Prostate gland (tissue), 2 donors: ENCODE measurements around the gene PRKD2. TPM values are rescaled to one million over a fixed set of nuclear protein-coding genes. Genes with fewer than 3 reads are reported as not detected.

ENCODE experiments used
- DNase-seq: peaks from one replicate; pipeline ENCODE4 v3.0.0-alpha.2; 2019; ENCODE audit warnings: low spot score
- H3K27ac ChIP-seq, 2 donors: fragments of 200-600 bp; sonication (generic); 2 replicates each; pipeline ENCODE4 v1.5.1; 2017 to 2019
- H3K27me3 ChIP-seq: fragments of 200-600 bp; sonication (generic); replicated peaks from 2 replicates; pipeline ENCODE4 v1.5.1; 2019; ENCODE audit not compliant: insufficient read depth
- H3K36me3 ChIP-seq, 2 donors: fragments of 200-600 bp; sonication (generic); 1 replicate in 1 of 2; 2 replicates in 1 of 2; pipeline versions ENCODE4 v1.5.1 to v1.8.1; 2017 to 2019
- H3K4me1 ChIP-seq: fragments of 200-600 bp; sonication (generic); replicated peaks from 2 replicates; pipeline ENCODE4 v1.5.1; 2019
- H3K4me3 ChIP-seq, 2 donors: fragments of 200-600 bp; sonication (generic); 2 replicates each; pipeline ENCODE4 v1.5.1; 2017 to 2019
- H3K9me3 ChIP-seq: fragments of 200-600 bp; sonication (generic); 2 replicates; pipeline ENCODE4 v1.5.1; 2017
- POLR2A ChIP-seq: fragments of 450-650 bp; IDR thresholded peaks from one replicate; pipeline ENCODE4 v1.6.1; 2016; ENCODE audit warnings: antibody characterized with exemption, mild to moderate bottlenecking
- POLR2AphosphoS5 ChIP-seq: sonication (generic); formaldehyde crosslinking; IDR thresholded peaks from one replicate; pipeline ENCODE4 v1.6.1; 2017; ENCODE audit warnings: antibody characterized with exemption
- WGBS: methylation state at CpG from one replicate; pipeline ENCODE4 v1.1.5; 2018; 5-methylcytosine and 5-hydroxymethylcytosine counted together
- intact Hi-C: fragments of 100-400 bp; cut with DNase I; formaldehyde crosslinking; loops from one replicate; pipeline ENCODE4 v1.14.2; 2022
- total RNA-seq, 2 donors: library from RNA; depleted of rRNA; stranded (reverse); fragments of >200 nt; gene quantifications; one replicate each; pipeline ENCODE4 v1.1.0, GENCODE V29; 2016
- TF ChIP-seq, protein P1 (sequence below), 4 experiments: fragments of 200-600 bp in 2 of 4; fragments of 450-650 bp in 2 of 4; sonication (generic) in 2 of 4; IDR thresholded peaks; 1 replicate in 3 of 4; 2 replicates in 1 of 4; pipeline ENCODE4 v1.5.1; 2016 to 2019; ENCODE audit warnings: antibody characterized with exemption in 4 of 4, mild to moderate bottlenecking in 2 of 4, moderate library complexity in 2 of 4

Gene PRKD2
- total RNA-seq, 2 donors from 2014 or later = 38.9 to 41.8 TPM

DNA sequence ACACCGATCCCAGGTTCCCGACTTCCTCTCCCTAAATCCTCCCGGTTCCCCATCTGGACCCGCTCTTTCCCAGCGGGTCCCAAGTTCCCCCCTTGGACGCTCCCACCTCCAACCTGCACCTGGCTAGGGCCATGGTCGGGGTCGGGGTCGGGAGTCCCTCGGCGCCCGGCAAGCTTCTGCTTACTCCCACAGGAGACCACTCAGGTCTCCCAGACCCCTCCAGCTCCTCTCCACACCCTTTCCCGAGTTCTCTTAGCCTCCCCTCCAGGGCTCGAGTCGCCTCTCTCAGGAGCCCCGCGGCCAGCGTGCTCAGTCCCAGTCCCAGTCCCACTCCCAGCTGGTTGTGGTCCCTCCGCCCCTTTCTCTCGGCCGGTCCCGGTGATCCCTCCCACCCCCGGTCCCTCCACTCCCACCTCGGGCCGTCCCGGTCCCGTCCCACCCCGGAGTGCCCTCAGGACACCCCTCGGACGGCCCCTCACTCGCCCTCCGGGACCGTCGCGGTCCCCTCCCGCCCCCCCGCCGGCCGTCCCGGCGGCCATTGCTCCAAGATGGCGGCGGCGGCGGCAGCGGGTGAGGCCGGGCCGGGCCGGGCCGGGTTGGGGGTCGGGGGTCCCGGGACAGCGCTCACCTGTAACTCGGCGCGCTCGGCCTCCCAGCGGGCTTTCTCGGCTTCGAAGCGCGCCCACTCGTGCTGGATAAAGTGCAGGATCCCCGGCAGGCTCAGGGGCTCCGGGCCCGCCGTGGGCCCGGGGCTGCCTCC is 28.8 kb upstream of the PRKD2 start, which contains the start of gene FKRP:
TSS of gene FKRP (plus strand) at position 537 of the 760 bp plus-strand sequence. CDS start 9,394 bp downstream, outside the sequence.
- WGBS = 2% methylated on average over 38 of the region's 68 CpGs
- H3K36me3 ChIP-seq = no peaks in the 10 kb centered on the region
- H3K4me3 ChIP-seq = peak within 1 kb of the TSS; percentile 98
- TF ChIP-seq POLR2A (no peak), POLR2AphosphoS5 (no peak)
- TF ChIP-seq, protein P1, sequence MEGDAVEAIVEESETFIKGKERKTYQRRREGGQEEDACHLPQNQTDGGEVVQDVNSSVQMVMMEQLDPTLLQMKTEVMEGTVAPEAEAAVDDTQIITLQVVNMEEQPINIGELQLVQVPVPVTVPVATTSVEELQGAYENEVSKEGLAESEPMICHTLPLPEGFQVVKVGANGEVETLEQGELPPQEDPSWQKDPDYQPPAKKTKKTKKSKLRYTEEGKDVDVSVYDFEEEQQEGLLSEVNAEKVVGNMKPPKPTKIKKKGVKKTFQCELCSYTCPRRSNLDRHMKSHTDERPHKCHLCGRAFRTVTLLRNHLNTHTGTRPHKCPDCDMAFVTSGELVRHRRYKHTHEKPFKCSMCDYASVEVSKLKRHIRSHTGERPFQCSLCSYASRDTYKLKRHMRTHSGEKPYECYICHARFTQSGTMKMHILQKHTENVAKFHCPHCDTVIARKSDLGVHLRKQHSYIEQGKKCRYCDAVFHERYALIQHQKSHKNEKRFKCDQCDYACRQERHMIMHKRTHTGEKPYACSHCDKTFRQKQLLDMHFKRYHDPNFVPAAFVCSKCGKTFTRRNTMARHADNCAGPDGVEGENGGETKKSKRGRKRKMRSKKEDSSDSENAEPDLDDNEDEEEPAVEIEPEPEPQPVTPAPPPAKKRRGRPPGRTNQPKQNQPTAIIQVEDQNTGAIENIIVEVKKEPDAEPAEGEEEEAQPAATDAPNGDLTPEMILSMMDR (IDR thresholded peaks at IDR 0.05) = no peak
- H3K27ac ChIP-seq = peak within 1 kb of the TSS; percentile 84 to 93
- no peak for DNase-seq
- H3K9me3 ChIP-seq = no peaks in the 10 kb centered on the region
- H3K4me1 ChIP-seq = peaks cover 5% of the 10 kb centered on the region
- H3K27me3 ChIP-seq = no peaks in the 10 kb centered on the region
- intact Hi-C loops = loop anchor here (5.0 kb wide), 1 partner anchor 33 kb away; no protein-coding TSS in a partner anchor

DNA sequence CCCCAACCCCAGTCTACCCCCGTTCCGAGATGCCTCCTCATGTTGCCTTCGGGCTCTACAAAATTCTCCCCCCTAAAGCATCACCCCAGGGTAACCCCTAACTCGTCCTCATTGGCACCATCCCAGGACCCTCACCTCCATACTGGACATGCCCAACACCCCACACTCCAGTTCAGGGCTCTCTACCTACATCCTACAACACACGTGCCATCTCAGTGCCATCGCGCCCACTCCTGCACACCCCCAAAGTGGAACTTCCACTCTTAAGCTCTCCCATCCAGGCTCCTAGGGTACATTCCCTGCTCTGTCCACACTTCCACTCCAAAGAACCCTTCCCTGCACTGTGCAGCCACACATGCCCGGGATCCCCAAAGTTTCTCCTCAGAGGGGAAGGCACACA is 28.1 kb upstream of the PRKD2 start:
- TF ChIP-seq, protein P1 (IDR thresholded peaks at IDR 0.05) = no peak
- no peak for TF ChIP-seq POLR2AphosphoS5
- no peak for TF ChIP-seq POLR2A
- H3K4me1 ChIP-seq = peaks cover 5% of the 10 kb centered on the region
- H3K9me3 ChIP-seq = no peaks in the 10 kb centered on the region
- intact Hi-C loops = loop anchor here (5.0 kb wide), 1 partner anchor 33 kb away; no protein-coding TSS in a partner anchor
- peak overlapping the region; percentile 84 to 93 for H3K27ac ChIP-seq
- H3K36me3 ChIP-seq = no peaks in the 10 kb centered on the region
- no peaks in the 10 kb centered on the region for H3K27me3 ChIP-seq
- DNase-seq = no peak
- H3K4me3 ChIP-seq = peak overlapping the region; percentile 98
- 8% methylated on average over 8 of the region's 8 CpGs for WGBS

DNA sequence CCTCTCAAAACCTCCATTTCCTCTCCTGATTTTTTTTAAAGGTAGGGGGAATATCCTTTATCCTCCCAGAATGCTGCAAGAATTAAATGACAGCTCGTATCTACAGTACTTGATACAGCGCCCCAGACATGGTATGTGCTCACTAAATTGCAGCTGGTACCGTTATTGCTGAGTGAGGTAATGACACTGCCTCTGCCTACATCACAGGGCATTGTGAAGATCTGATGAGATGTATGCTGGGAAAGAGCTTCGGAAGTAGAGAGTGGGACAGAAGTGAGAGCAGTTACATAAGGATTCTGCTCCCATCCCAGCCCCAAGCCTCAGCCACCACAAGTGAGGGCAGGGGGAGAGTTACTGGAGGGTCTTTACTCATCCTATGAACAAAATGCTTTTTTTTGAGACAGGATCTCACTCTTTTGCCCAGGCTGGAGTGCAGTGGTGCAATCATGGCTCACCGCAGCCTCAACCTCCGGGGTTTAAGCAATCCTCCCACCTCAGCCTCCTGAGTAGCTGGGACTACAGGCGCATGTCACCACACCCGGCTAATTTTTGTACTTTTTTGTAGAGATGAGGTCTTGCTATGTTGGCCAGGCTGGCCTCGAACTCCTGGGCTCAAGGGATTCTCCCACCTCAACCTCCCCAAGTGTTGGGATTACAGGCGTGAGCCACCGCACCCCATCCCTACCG is 27.2 kb upstream of the PRKD2 start:
- intact Hi-C loops = loop anchor here (5.0 kb wide), 1 partner anchor 43 kb away; the partner anchor contains the start of gene SLC1A5
- no peak overlapping the region for H3K27ac ChIP-seq
- DNase-seq = no peak
- H3K27me3 ChIP-seq = no peaks in the 10 kb centered on the region
- H3K36me3 ChIP-seq = no peaks in the 10 kb centered on the region
- H3K9me3 ChIP-seq = no peaks in the 10 kb centered on the region
- no peak overlapping the region for H3K4me3 ChIP-seq
- TF ChIP-seq POLR2A (no peak), POLR2AphosphoS5 (no peak)
- TF ChIP-seq, protein P1 (IDR thresholded peaks at IDR 0.05) = no peak
- peaks cover 5% of the 10 kb centered on the region for H3K4me1 ChIP-seq
- WGBS = 87% methylated on average over 12 of the region's 12 CpGs

DNA sequence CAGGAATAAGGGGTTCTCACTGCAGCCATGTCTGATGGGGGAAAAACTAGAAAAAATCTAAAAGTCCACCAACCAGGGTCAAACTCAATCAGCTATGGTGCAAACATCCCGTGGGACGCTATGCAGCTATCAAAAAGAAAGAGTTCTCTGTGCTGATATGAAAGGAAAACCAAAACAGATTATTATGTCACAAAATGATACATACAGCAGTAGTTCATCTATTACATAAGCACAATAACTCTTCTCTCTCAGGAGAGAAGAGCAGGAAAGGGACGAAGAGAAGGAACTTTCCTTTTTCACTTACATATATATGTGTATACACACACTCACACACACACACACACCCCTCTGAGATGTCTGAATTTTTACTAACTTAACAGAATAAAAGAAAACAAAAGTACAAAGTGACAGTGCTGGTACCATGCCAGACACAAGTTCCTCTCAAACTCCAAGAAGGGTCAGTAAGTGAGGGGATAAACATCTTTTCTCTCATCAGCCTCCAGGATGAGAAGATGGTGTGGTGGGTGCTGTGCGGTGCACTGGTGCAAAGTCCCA is 26.1 kb upstream of the PRKD2 start:
- Histone ChIP-seq H3K4me3 (no peak overlapping the region), H3K9me3 (no peaks in the 10 kb centered on the region), H3K4me1 (peaks cover 5% of the 10 kb centered on the region), H3K36me3 (peaks cover 0 to under 1% of the 10 kb centered on the region in 2 donors), H3K27ac (no peak overlapping the region), H3K27me3 (no peaks in the 10 kb centered on the region)
- no peak for DNase-seq
- intact Hi-C loops = loop anchor here (5.0 kb wide), 1 partner anchor 44 kb away; the partner anchor contains the start of gene SLC1A5
- TF ChIP-seq POLR2A (no peak), POLR2AphosphoS5 (no peak)
- TF ChIP-seq, protein P1 (IDR thresholded peaks at IDR 0.05) = no peak
- WGBS = 81% methylated on average over 4 of the region's 4 CpGs
